PC-3 (cell line): ENCODE data around the gene PALD1. TPM values are rescaled to one million over a fixed set of nuclear protein-coding genes. Genes with fewer than 3 reads are reported as not detected.
A peak's percentile ranks its signal among the peaks of the same experiment; 100 is the strongest.

Source experiments
- ATAC-seq: fragments of 200-7000 bp; cut with Tn5 transposase; 2 replicates; pipeline ENCODE4 v1.9.1; 2020; ENCODE audit warnings: mild to moderate bottlenecking, moderate library complexity
- Bru-seq: library from RNA; stranded (reverse); fragments of 400-500 nt; gene quantifications from one replicate; lab custom pipeline; 2021; lab: Mats Ljungman, UMichigan
- BruChase-seq, 2 experiments: library from RNA; stranded (reverse); fragments of 400-500 nt; gene quantifications; one replicate each; lab custom pipeline; 2021; lab: Mats Ljungman, UMichigan
- BruUV-seq: library from RNA; stranded (reverse); fragments of 400-500 nt; replicated peaks from 2 replicates; lab custom pipeline; 2021; lab: Mats Ljungman, UMichigan
- CTCF ChIA-PET: fragments of 300-600 bp; sonication (Branson Sonifier 250); formaldehyde crosslinking; loops from one replicate; lab custom pipeline; 2022; ENCODE audit warnings: antibody characterized with exemption; lab: Charles Lee
- POLR2A ChIA-PET: fragments of 300-600 bp; sonication (Branson Sonifier 250); formaldehyde crosslinking; loops from one replicate; lab custom pipeline; 2022; ENCODE audit warnings: antibody characterized with exemption; ENCODE audit not compliant: unreplicated experiment; lab: Charles Lee
- DNase-seq: peaks from one replicate; pipeline ENCODE4 v3.0.0-alpha.2; 2015
- H2AFZ ChIP-seq: fragments of 300-600 bp; sonication (generic); 2 replicates; pipeline ENCODE4 v1.6.0; 2016; ENCODE audit warnings: antibody characterized with exemption, low read length
- H3F3A ChIP-seq: fragments of 300-600 bp; sonication (generic); one replicate; pipeline ENCODE4 v1.6.0; 2017; ENCODE audit warnings: antibody characterized with exemption, low read length, control low read depth, mild to moderate bottlenecking; ENCODE audit not compliant: unreplicated experiment
- H3K27ac ChIP-seq: fragments of 300-600 bp; sonication (generic); 2 replicates; pipeline ENCODE4 v1.5.1; 2016; ENCODE audit warnings: mild to moderate bottlenecking, low read length
- H3K27me3 ChIP-seq: fragments of 300-600 bp; sonication (generic); 2 replicates; pipeline ENCODE4 v1.6.1; 2016; ENCODE audit warnings: low read length, mixed read lengths
- H3K36me3 ChIP-seq: fragments of 300-600 bp; sonication (generic); 2 replicates; pipeline ENCODE4 v1.6.1; 2016; ENCODE audit warnings: low read depth, mixed run types, low read length, mixed read lengths
- H3K4me1 ChIP-seq: fragments of 300-600 bp; sonication (generic); 2 replicates; pipeline ENCODE4 v1.5.1; 2016; ENCODE audit warnings: low read length; ENCODE audit not compliant: insufficient read depth
- H3K4me2 ChIP-seq: fragments of 300-600 bp; sonication (generic); 2 replicates; pipeline ENCODE4 v1.6.0; 2016; ENCODE audit warnings: low read length
- H3K4me3 ChIP-seq: fragments of 300-600 bp; sonication (generic); 2 replicates; pipeline ENCODE4 v1.5.1; 2016; ENCODE audit warnings: mild to moderate bottlenecking, low read length, mixed read lengths
- H3K79me2 ChIP-seq: fragments of 300-600 bp; sonication (generic); 2 replicates; pipeline ENCODE4 v1.6.1; 2017; ENCODE audit warnings: low read length, mixed read lengths
- H3K9ac ChIP-seq: fragments of 300-600 bp; sonication (generic); 2 replicates; pipeline ENCODE4 v1.6.0; 2016; ENCODE audit warnings: mild to moderate bottlenecking, low read length
- H3K9me2 ChIP-seq: fragments of 300-600 bp; sonication (generic); replicated peaks from 2 replicates; pipeline ENCODE4 v1.6.1; 2016; ENCODE audit warnings: mixed run types, low read length, mixed read lengths
- H3K9me3 ChIP-seq: fragments of 300-600 bp; sonication (generic); 2 replicates; pipeline ENCODE4 v1.6.1; 2016; ENCODE audit warnings: low read length, mixed read lengths
- H4K20me1 ChIP-seq: fragments of 300-600 bp; sonication (generic); 2 replicates; pipeline ENCODE4 v1.6.1; 2016; ENCODE audit warnings: low read length, mixed read lengths
- CTCF ChIP-seq: fragments of 300-600 bp; sonication (generic); conservative IDR thresholded peaks from 2 replicates; pipeline ENCODE4 v1.5.1; 2017; ENCODE audit warnings: antibody characterized with exemption, low read depth, mild to moderate bottlenecking, low read length
- EZH2 ChIP-seq: fragments of 300-600 bp; sonication (generic); IDR thresholded peaks from one replicate; pipeline ENCODE4 v1.6.1; 2017; ENCODE audit warnings: antibody characterized with exemption, mild to moderate bottlenecking, low read length; ENCODE audit not compliant: unreplicated experiment
- EZH2phosphoT487 ChIP-seq: fragments of 300-600 bp; sonication (generic); IDR thresholded peaks from 2 replicates; pipeline ENCODE4 v1.6.1; 2018; ENCODE audit warnings: mild to moderate bottlenecking, antibody characterized with exemption, low read length, borderline replicate concordance
- intact Hi-C: fragments of 100-400 bp; cut with micrococcal nuclease; formaldehyde crosslinking; loops from 2 replicates; pipeline ENCODE4 v1.9.0; 2023
- long read RNA-seq: library from polyadenylated mRNA; unstranded; transcript quantifications from one replicate; pipeline ENCODE4 v2.0.0, GENCODE V29; 2021; ENCODE audit not compliant: unreplicated experiment
- total RNA-seq: library from RNA; depleted of rRNA; stranded (reverse); fragments of >200 nt; gene quantifications from 2 replicates; pipeline ENCODE4 v1.2.3, GENCODE V29; 2014; rRNA removed

The PALD1 gene
- total RNA-seq (0.46 and 0.80 TPM in 2 replicates), Bru-seq, nascent RNA (percentile 25 among the genes with signal in this experiment), BruChase-seq, experiment 1, labeled RNA remaining after a 6-hour chase (percentile 23 among the genes with signal in this experiment), BruChase-seq, experiment 2, labeled RNA remaining after a 2-hour chase (percentile 21 among the genes with signal in this experiment)
- long read RNA-seq, full-length matches to known transcripts: 1 of 2 reads
- long read RNA-seq, partial matches to known transcripts: 0 of 2 reads
- long read RNA-seq, other reads (novel, unspliced or antisense): 1 of 2 reads

GRCh38 chr10:70478191-70479164 is at the start of gene PALD1:
TSS of gene PALD1 (plus strand) at chr10:70478767. CDS start at chr10:70525952, 47,185 bp downstream.
- no peaks in the 10 kb centered on the region for H3K79me2 ChIP-seq
- 0 out of 2 replicates have a peak, but pooled peaks cover 3% of the 10 kb centered on the region for H4K20me1 ChIP-seq
- no peaks in the 10 kb centered on the region for H3K9me3 ChIP-seq
- H3K4me2 ChIP-seq: peak within 1 kb of the TSS; percentile 83
- peak within 1 kb of the TSS; percentile 69 for H2AFZ ChIP-seq
- no peak within 1 kb of the TSS for H3K27ac ChIP-seq
- intact Hi-C loops: no loop called here
- H3K36me3 ChIP-seq: no peaks in the 10 kb centered on the region
- no peaks in the 10 kb centered on the region for H3F3A ChIP-seq
- DNase-seq (peak; percentile 70), ATAC-seq (peak; percentile 36)
- TF ChIP-seq CTCF: no peak
- TF ChIP-seq EZH2: peak; percentile 69
- no peak for TF ChIP-seq EZH2phosphoT487
- no TSS peak for BruUV-seq
- H3K9ac ChIP-seq: no peak within 1 kb of the TSS
- peak within 1 kb of the TSS; percentile 58 for H3K4me3 ChIP-seq
- CTCF ChIA-PET: no interaction called here
- peaks cover 32% of the 10 kb centered on the region for H3K4me1 ChIP-seq
- no peaks in the 10 kb centered on the region for H3K9me2 ChIP-seq
- POLR2A ChIA-PET: no interaction called here
- H3K27me3 ChIP-seq: peaks cover 20% of the 10 kb centered on the region

DNA sequence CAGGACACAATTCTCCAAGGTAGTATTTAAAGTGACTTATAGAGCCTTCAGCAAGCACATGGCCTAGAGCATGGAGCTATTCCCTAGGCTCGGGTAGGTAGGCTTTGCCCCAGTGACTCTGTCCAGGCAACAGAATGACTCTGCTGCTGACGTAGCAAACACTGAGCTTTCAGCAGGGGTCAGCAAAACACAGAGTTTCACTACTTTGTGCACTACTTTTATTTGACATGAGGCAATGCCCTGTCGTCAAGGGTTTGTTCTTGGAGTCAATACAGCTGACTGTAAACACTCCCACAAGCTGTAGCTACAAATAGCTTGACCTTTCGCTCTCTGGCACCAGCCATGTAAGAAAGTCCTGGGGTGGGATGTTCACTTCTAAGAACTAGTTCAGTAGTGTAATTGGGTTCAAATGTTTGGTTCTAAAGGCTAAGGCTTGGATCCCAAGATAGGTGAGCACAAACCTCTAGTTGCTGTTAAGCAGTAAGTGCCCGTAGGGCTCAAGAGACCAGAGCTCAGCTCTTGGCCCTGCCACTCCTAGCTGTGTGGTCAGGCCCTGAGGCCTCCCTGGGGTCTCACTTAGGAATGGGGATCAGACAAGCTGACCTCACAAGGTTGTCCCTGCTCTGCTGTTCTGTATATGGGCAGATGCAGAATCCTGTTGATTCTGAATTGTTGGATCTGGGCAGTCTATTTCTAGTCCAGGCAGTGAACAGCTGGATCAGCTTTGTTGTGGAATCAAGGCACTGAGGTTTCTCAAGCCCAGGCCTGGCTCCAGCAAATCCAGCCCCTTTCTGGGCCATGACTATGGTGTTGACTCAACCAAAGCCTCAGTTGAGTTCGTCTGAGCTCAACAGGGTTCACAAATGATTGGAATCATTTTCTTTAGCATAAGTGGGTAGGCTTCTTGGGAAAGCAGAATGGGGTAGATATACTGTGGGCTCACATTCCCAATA is 47.8 kb upstream of the PALD1 start:
- H3K79me2 ChIP-seq: no peaks in the 10 kb centered on the region
- ATAC-seq (no peak), DNase-seq (no peak)
- H3K27me3 ChIP-seq: no peaks in the 10 kb centered on the region
- POLR2A ChIA-PET: no interaction called here
- no peak overlapping the region for H3K27ac ChIP-seq
- CTCF ChIA-PET: interaction anchor here (0.6 to 1.1 kb wide), 2 partner anchors 43 to 51 kb away, joined by 4 to 5 read pairs; no protein-coding TSS in a partner anchor
- no peaks in the 10 kb centered on the region for H3K9me3 ChIP-seq
- no peaks in the 10 kb centered on the region for H3K4me1 ChIP-seq
- no peak overlapping the region for H3K9ac ChIP-seq
- no peaks in the 10 kb centered on the region for H3F3A ChIP-seq
- no peaks in the 10 kb centered on the region for H3K9me2 ChIP-seq
- H3K4me3 ChIP-seq: no peak overlapping the region
- no peak overlapping the region for H3K4me2 ChIP-seq
- TF ChIP-seq CTCF (0 out of 2 replicates have a peak, but pooled peaks have one; percentile 11), EZH2phosphoT487 (no peak)
- no peak overlapping the region for H2AFZ ChIP-seq
- intact Hi-C loops: no loop called here
- H3K36me3 ChIP-seq: peaks cover 36% of the 10 kb centered on the region; the same call in 1 of the 2 replicates
- no TSS peak for BruUV-seq
- H4K20me1 ChIP-seq: no peaks in the 10 kb centered on the region
